Hepatocyte (in vitro differentiated cells): ENCODE data around the gene PODXL2. TPM values are rescaled to one million over a fixed set of nuclear protein-coding genes. Genes with fewer than 3 reads are reported as not detected.

Experiments
- DNase-seq: peaks from one replicate; pipeline ENCODE4 v3.0.0-alpha.2; 2016; ENCODE audit warnings: low spot score
- H2AFZ ChIP-seq: fragments of 200-600 bp; sonication (generic); 2 replicates; pipeline ENCODE4 v1.6.0; 2016; ENCODE audit warnings: antibody characterized with exemption, mild to moderate bottlenecking
- H3K27ac ChIP-seq: fragments of 200-600 bp; sonication (generic); 2 replicates; pipeline ENCODE4 v1.5.1; 2016; ENCODE audit warnings: mild to moderate bottlenecking
- H3K27me3 ChIP-seq: fragments of 200-600 bp; sonication (generic); 2 replicates; pipeline ENCODE4 v1.6.1; 2016
- H3K36me3 ChIP-seq: fragments of 200-600 bp; sonication (generic); replicated peaks from 2 replicates; pipeline ENCODE4 v1.5.1; 2016; ENCODE audit warnings: low read depth; ENCODE audit not compliant: insufficient read depth
- H3K4me1 ChIP-seq: fragments of 200-600 bp; sonication (generic); 2 replicates; pipeline ENCODE4 v1.5.1; 2016; ENCODE audit warnings: mild to moderate bottlenecking, moderate library complexity; ENCODE audit not compliant: insufficient read depth
- H3K4me2 ChIP-seq: fragments of 200-600 bp; sonication (generic); 2 replicates; pipeline ENCODE4 v1.6.0; 2016
- H3K4me3 ChIP-seq: fragments of 200-600 bp; sonication (generic); 2 replicates; pipeline ENCODE4 v1.5.1; 2016; ENCODE audit warnings: mild to moderate bottlenecking
- H3K79me2 ChIP-seq: fragments of 200-600 bp; sonication (generic); 2 replicates; pipeline ENCODE4 v1.6.0; 2017; ENCODE audit warnings: mild to moderate bottlenecking
- H3K9me2 ChIP-seq: fragments of 200-600 bp; sonication (generic); replicated peaks from 2 replicates; pipeline ENCODE4 v1.6.0; 2017; ENCODE audit warnings: mild to moderate bottlenecking; ENCODE audit not compliant: insufficient read depth
- H3K9me3 ChIP-seq: fragments of 200-600 bp; sonication (generic); 2 replicates; pipeline ENCODE4 v1.5.1; 2016; ENCODE audit warnings: low read depth, mild to moderate bottlenecking
- H4K20me1 ChIP-seq: fragments of 200-600 bp; sonication (generic); 2 replicates; pipeline ENCODE4 v1.6.0; 2016; ENCODE audit warnings: mild to moderate bottlenecking; ENCODE audit not compliant: insufficient read depth, poor library complexity, severe bottlenecking
- CTCF ChIP-seq: fragments of 200-600 bp; sonication (generic); IDR thresholded peaks from 2 replicates; pipeline ENCODE4 v1.5.1; 2016; ENCODE audit warnings: antibody characterized with exemption, mild to moderate bottlenecking; ENCODE audit not compliant: poor library complexity
- EZH2 ChIP-seq: fragments of 200-600 bp; sonication (generic); IDR thresholded peaks from 2 replicates; pipeline ENCODE4 v1.6.1; 2016; ENCODE audit warnings: antibody characterized with exemption, mild to moderate bottlenecking, borderline replicate concordance
- EZH2phosphoT487 ChIP-seq: fragments of 200-600 bp; sonication (generic); IDR thresholded peaks from one replicate; pipeline ENCODE4 v1.6.1; 2018; ENCODE audit warnings: antibody characterized with exemption, mild to moderate bottlenecking, low read depth, moderate library complexity; ENCODE audit not compliant: unreplicated experiment, severe bottlenecking
- WGBS: methylation state at CpG from one replicate; pipeline ENCODE4 v1.1.6; 2016; ENCODE audit warnings: low lambda C conversion rate; ENCODE audit errors: missing lambda C conversion rate; 5-methylcytosine and 5-hydroxymethylcytosine counted together
- polyA plus RNA-seq: library from polyadenylated mRNA; unstranded; fragments of >200 nt; fragmentation: Nextera tagmentation; extraction: Ambion mirVana; gene quantifications from 2 replicates; pipeline ENCODE4 v1.2.1, GENCODE V29; 2016
- total RNA-seq: library from RNA; depleted of rRNA; stranded (reverse); fragments of >200 nt; gene quantifications from 2 replicates; pipeline ENCODE4 v1.2.3, GENCODE V29; 2014

PODXL2 gene
- total RNA-seq (6.4 and 8.0 TPM in 2 replicates), polyA plus RNA-seq (5.1 and 7.8 TPM in 2 replicates)

GRCh38 chr3:127628788-127629466 is at the start of gene PODXL2:
PODXL2 (plus strand) TSS chr3:127629185; CDS start chr3:127629220, 35 bp downstream.
- peak within 1 kb of the TSS; percentile 90 for H3K4me2 ChIP-seq
- 11% methylated on average over 34 of the region's 105 CpGs for WGBS
- no peaks in the 10 kb centered on the region for H3K36me3 ChIP-seq
- no peaks in the 10 kb centered on the region for H3K9me2 ChIP-seq
- H3K9me3 ChIP-seq: no peaks in the 10 kb centered on the region
- H3K79me2 ChIP-seq: no peaks in the 10 kb centered on the region
- H3K27ac ChIP-seq: no peak within 1 kb of the TSS
- TF ChIP-seq EZH2phosphoT487: no peak
- TF ChIP-seq CTCF: no peak
- TF ChIP-seq EZH2: no peak
- H3K4me3 ChIP-seq: no peak within 1 kb of the TSS
- H3K27me3 ChIP-seq: peaks cover 42% of the 10 kb centered on the region
- H4K20me1 ChIP-seq: no peaks in the 10 kb centered on the region
- no peaks in the 10 kb centered on the region for H3K4me1 ChIP-seq
- DNase-seq: peak; percentile 76
- no peak within 1 kb of the TSS for H2AFZ ChIP-seq

GRCh38 chr3:127580327-127581060 is 48.5 kb upstream of the PODXL2 start:
- H3K79me2 ChIP-seq: peaks cover 46% of the 10 kb centered on the region
- WGBS: 96% methylated on average over 11 of the region's 11 CpGs
- peaks cover 39% of the 10 kb centered on the region for H4K20me1 ChIP-seq
- H3K27me3 ChIP-seq: no peaks in the 10 kb centered on the region
- DNase-seq: no peak
- H3K27ac ChIP-seq: no peak overlapping the region
- no peak overlapping the region for H2AFZ ChIP-seq
- no peaks in the 10 kb centered on the region for H3K36me3 ChIP-seq
- no peaks in the 10 kb centered on the region for H3K9me3 ChIP-seq
- TF ChIP-seq EZH2 (no peak), CTCF (no peak), EZH2phosphoT487 (no peak)
- no peak overlapping the region for H3K4me3 ChIP-seq
- no peak overlapping the region for H3K4me2 ChIP-seq
- H3K4me1 ChIP-seq: no peaks in the 10 kb centered on the region
- H3K9me2 ChIP-seq: no peaks in the 10 kb centered on the region

- H3K9me3 ChIP-seq: no peaks in the 10 kb centered on the region
- 80% methylated on average over 6 of the region's 6 CpGs for WGBS
- H3K9me2 ChIP-seq: no peaks in the 10 kb centered on the region
- no peak for DNase-seq
- TF ChIP-seq EZH2phosphoT487 (no peak), CTCF (no peak), EZH2 (no peak)
- no peak overlapping the region for H2AFZ ChIP-seq
- H3K4me2 ChIP-seq: no peak overlapping the region
- no peaks in the 10 kb centered on the region for H3K27me3 ChIP-seq
- no peaks in the 10 kb centered on the region for H3K36me3 ChIP-seq
- no peak overlapping the region for H3K4me3 ChIP-seq
- H3K27ac ChIP-seq: no peak overlapping the region
- peaks cover 7% of the 10 kb centered on the region for H3K4me1 ChIP-seq
- peaks cover 60% of the 10 kb centered on the region for H4K20me1 ChIP-seq
- peaks cover 86% of the 10 kb centered on the region for H3K79me2 ChIP-seq
These were observed 44.3 kb upstream of the PODXL2 start for GRCh38 chr3:127584734-127585133.
